K562 (cell line): Measurements from ENCODE around the gene EEPD1. TPM values are rescaled to one million over a fixed set of nuclear protein-coding genes. Genes with fewer than 3 reads are reported as not detected.

Experiments used
- ATAC-seq: fragments of 200-7000 bp; cut with Tn5 transposase; 3 replicates; pipeline ENCODE4 v1.9.1; 2020; ENCODE audit warnings: moderate library complexity
- BruUV-seq: library from RNA; stranded (reverse); fragments of 400-500 nt; replicated peaks from 2 replicates; lab custom pipeline; 2021; lab: Mats Ljungman, UMichigan
- CTCF ChIA-PET: fragments of 300-600 bp; formaldehyde crosslinking; extraction: SDS; loops from one replicate; lab custom pipeline; 2021; ENCODE audit warnings: low intra/inter-chr PET ratio; lab: Yijun Ruan, JAX
- POLR2A ChIA-PET: fragments of 300-600, 350-650 bp; sonication (Branson Sonifier 250); formaldehyde crosslinking; extraction: SDS; loops from one replicate; lab custom pipeline; 2021; ENCODE audit warnings: antibody characterized with exemption, inconsistent platforms; lab: Yijun Ruan, JAX
- DNase-seq, 4 experiments: peaks; one replicate each; pipeline versions ENCODE4 v3.0.0 to v3.0.0-alpha.2; 2011 to 2018; ENCODE audit warnings: low spot score in 3 of 4, mixed read lengths in 3 of 4; ENCODE audit errors: extremely low read depth in 1 of 4
- FAIRE-seq: peaks from 2 replicates; lab custom pipeline; 2011; peaks lifted over from hg19 to GRCh38; lab: Jason Lieb, UNC
- H2AFZ ChIP-seq: 2 replicates; pipeline ENCODE4 v1.6.0; 2011; ENCODE audit warnings: low read depth, low read length, control low read depth, inconsistent platforms
- H3K27ac ChIP-seq: fragments of 200-600 bp; 3 replicates; pipeline ENCODE4 v1.8.0; 2011; ENCODE audit warnings: low read depth, mild to moderate bottlenecking, control low read depth, inconsistent platforms, low read length, moderate library complexity, mixed read lengths; ENCODE audit errors: extremely low read depth
- H3K27me3 ChIP-seq, 2 experiments: fragments of 300-600 bp in 1 of 2; 2 replicates in 1 of 2; 3 replicates in 1 of 2; pipeline versions ENCODE4 v1.6.0 to v1.8.0; 2011; ENCODE audit warnings: inconsistent platforms in 2 of 2, low read length in 2 of 2, mild to moderate bottlenecking in 1 of 2, mixed read lengths in 1 of 2, moderate library complexity in 1 of 2; ENCODE audit not compliant: control insufficient read depth in 2 of 2, insufficient read depth in 2 of 2
- H3K36me3 ChIP-seq: fragments of 300-600 bp; 3 replicates; pipeline ENCODE4 v1.8.0; 2011; ENCODE audit warnings: mild to moderate bottlenecking, low read length, inconsistent platforms; ENCODE audit not compliant: control insufficient read depth, insufficient read depth
- H3K4me1 ChIP-seq, 2 experiments: fragments of 200-600 bp in 1 of 2; replicated peaks in 1 of 2; 2 replicates in 1 of 2; 3 replicates in 1 of 2; pipeline versions ENCODE4 v1.5.1 to v1.8.0; 2011; ENCODE audit warnings: inconsistent platforms in 2 of 2, low read length in 2 of 2, mild to moderate bottlenecking in 1 of 2, mixed read lengths in 1 of 2, moderate library complexity in 1 of 2; ENCODE audit not compliant: control insufficient read depth in 2 of 2, insufficient read depth in 2 of 2
- H3K4me2 ChIP-seq: 2 replicates; pipeline ENCODE4 v1.6.1; 2011; ENCODE audit warnings: low read length, control low read depth, inconsistent platforms, mixed read lengths; ENCODE audit not compliant: insufficient read depth
- H3K4me3 ChIP-seq: fragments of 200-600 bp; sonication (generic), shearing (Covaris generic); 2 replicates; pipeline ENCODE4 v1.5.1; 2016; ENCODE audit warnings: control low read depth, inconsistent platforms
- H3K79me2 ChIP-seq: fragments of 200-600 bp; 3 replicates; pipeline ENCODE4 v1.8.0; 2011; ENCODE audit warnings: low read length, inconsistent platforms; ENCODE audit not compliant: control insufficient read depth, insufficient read depth
- H3K9ac ChIP-seq, 2 experiments: 2 replicates each; pipeline versions ENCODE4 v1.6.0 to v1.6.1; 2011; ENCODE audit warnings: low read depth in 2 of 2, low read length in 2 of 2, control low read depth in 1 of 2, inconsistent platforms in 1 of 2, mild to moderate bottlenecking in 1 of 2, mixed read lengths in 1 of 2; ENCODE audit not compliant: insufficient read depth in 1 of 2
- H3K9me1 ChIP-seq: one replicate; pipeline ENCODE4 v1.6.0; 2011; ENCODE audit warnings: inconsistent platforms, mild to moderate bottlenecking, low read length, moderate library complexity; ENCODE audit not compliant: control insufficient read depth, insufficient read depth
- H3K9me3 ChIP-seq: replicated peaks from 2 replicates; pipeline ENCODE4 v1.5.1; 2011; ENCODE audit warnings: low read depth, low read length, inconsistent platforms; ENCODE audit not compliant: control insufficient read depth, insufficient read depth
- H4K20me1 ChIP-seq: replicated peaks from 2 replicates; pipeline ENCODE4 v1.6.1; 2011; ENCODE audit warnings: low read length, inconsistent platforms, mixed read lengths; ENCODE audit not compliant: control insufficient read depth, insufficient read depth
- ATF4 ChIP-seq: fragments of 450-650 bp; formaldehyde crosslinking; IDR thresholded peaks from 2 replicates; pipeline ENCODE4 v1.4.0; 2022; ENCODE audit warnings: mild to moderate bottlenecking, moderate library complexity
- BHLHE40 ChIP-seq: IDR thresholded peaks from 2 replicates; pipeline ENCODE4 v1.6.1; 2011; ENCODE audit warnings: low read length, improper control_type of control experiment
- CBFA2T3 ChIP-seq: fragments of 450-650 bp; IDR thresholded peaks from 2 replicates; pipeline ENCODE4 v1.6.1; 2017
- DACH1 ChIP-seq: fragments of 450-650 bp; IDR thresholded peaks from 2 replicates; pipeline ENCODE4 v1.6.1; 2018; ENCODE audit not compliant: partially characterized antibody
- FOS ChIP-seq: IDR thresholded peaks from 3 replicates; pipeline ENCODE4 v1.6.1; 2011; ENCODE audit not compliant: insufficient read length; ENCODE audit errors: extremely low read depth
- FOSL1 ChIP-seq: fragments of 200-800 bp; sonication (Bioruptor generic); conservative IDR thresholded peaks from 2 replicates; pipeline ENCODE4 v1.6.1; 2016; ENCODE audit warnings: missing genetic modification characterization, missing compliant biosample characterization
- IRF1 ChIP-seq: sonication (generic); formaldehyde crosslinking; IDR thresholded peaks from 2 replicates; pipeline ENCODE4 v1.8.0; 2022; ENCODE audit warnings: missing genetic modification reagents, mild to moderate bottlenecking, borderline replicate concordance
- KAT8 ChIP-seq: fragments of 450-650 bp; IDR thresholded peaks from 2 replicates; pipeline ENCODE4 v1.6.1; 2016; ENCODE audit warnings: low read depth, mild to moderate bottlenecking
- RBFOX2 ChIP-seq: fragments of 200-400 bp; formaldehyde crosslinking; IDR thresholded peaks from 2 replicates; pipeline ENCODE4 v1.6.1; 2017; ENCODE audit warnings: low read depth, mild to moderate bottlenecking, low read length, moderate library complexity
- RBM15 ChIP-seq: fragments of 200-400 bp; formaldehyde crosslinking; IDR thresholded peaks from 2 replicates; pipeline ENCODE4 v1.6.1; 2018; ENCODE audit warnings: mild to moderate bottlenecking, low read length, moderate library complexity; ENCODE audit not compliant: insufficient read depth
- SMAD3 ChIP-seq: fragments of 450-650 bp; formaldehyde crosslinking; conservative IDR thresholded peaks from 2 replicates; pipeline ENCODE4 v1.4.0; 2020; ENCODE audit warnings: mild to moderate bottlenecking
- SMARCE1 ChIP-seq: fragments of 450-650 bp; IDR thresholded peaks from 2 replicates; pipeline ENCODE4 v1.7.1; 2016; ENCODE audit warnings: mild to moderate bottlenecking
- TFE3 ChIP-seq: fragments of 450-650 bp; formaldehyde crosslinking; IDR thresholded peaks from 2 replicates; pipeline ENCODE4 v1.4.0; 2020; ENCODE audit warnings: mild to moderate bottlenecking, mixed read lengths
- ZEB2 ChIP-seq: fragments of 450-650 bp; IDR thresholded peaks from 2 replicates; pipeline ENCODE4 v1.6.1; 2016
- ZKSCAN8 ChIP-seq: fragments of 200-800 bp; sonication (Bioruptor generic); IDR thresholded peaks from 2 replicates; pipeline ENCODE4 v1.6.1; 2016; ENCODE audit warnings: missing genetic modification characterization, missing compliant biosample characterization
- ZNF165 ChIP-seq: fragments of 250-450 bp; sonication (Bioruptor Pico); IDR thresholded peaks from 2 replicates; pipeline ENCODE4 v1.4.0; 2020; ENCODE audit warnings: borderline replicate concordance
- ZNF239 ChIP-seq: fragments of 250-450 bp; sonication (Bioruptor Pico); IDR thresholded peaks from 2 replicates; pipeline ENCODE4 v1.4.0; 2020; ENCODE audit warnings: mild to moderate bottlenecking
- WGBS: fragments of 100-300 bp; shearing (Covaris generic); methylation state at CpG from one replicate; pipeline ENCODE4 v1.1.6; 2016; ENCODE audit warnings: low coverage, mixed read lengths; ENCODE audit not compliant: insufficient coverage; ENCODE audit errors: missing lambda C conversion rate; 5-methylcytosine and 5-hydroxymethylcytosine counted together
- in situ Hi-C: fragments of 300-500 bp; cut with MboI; formaldehyde crosslinking; loops from 4 replicates; pipeline ENCODE4 v1.15.0; 2018; ENCODE audit warnings: inconsistent platforms, mixed read lengths
- intact Hi-C: fragments of 100-400 bp; cut with micrococcal nuclease; formaldehyde crosslinking; loops from 2 replicates; pipeline ENCODE4 v1.14.2; 2022
- polyA plus RNA-seq, 8 experiments: library from polyadenylated mRNA; depleted of rRNA in 4 of 8; stranded (reverse) in 5 of 8; unstranded in 3 of 8; fragments of >200 nt; fragmentation: Nextera tagmentation in 2 of 8; fragmentation: Illumina TruSeq in 1 of 8; extraction: Ambion mirVana in 2 of 8; extraction: Trizol in 1 of 8; gene quantifications; 2 replicates each; pipeline versions ENCODE4 v1.2.1 to v1.2.3, GENCODE V29; 2011 to 2014; ENCODE audit warnings: inconsistent platforms in 1 of 8, missing spikeins in 1 of 8
- total RNA-seq, 7 experiments: library from RNA; depleted of rRNA in 6 of 7; stranded (reverse); fragments of >200 nt in 6 of 7; fragmentation: Illumina TruSeq in 2 of 7; extraction: Trizol in 2 of 7; gene quantifications; 2 replicates each; pipeline versions ENCODE4 v1.2.1 to v1.2.3, GENCODE V29; 2011 to 2021; ENCODE audit warnings: low replicate concordance in 1 of 7
- TF ChIP-seq, protein P1 (sequence below), 2 experiments: fragments of 450-650 bp in 1 of 2; sonication (generic) in 1 of 2; formaldehyde crosslinking in 1 of 2; IDR thresholded peaks in 1 of 2; conservative IDR thresholded peaks in 1 of 2; 2 replicates each; pipeline versions ENCODE4 v1.6.1 to v1.8.1; 2016 to 2023; ENCODE audit warnings: mild to moderate bottlenecking in 2 of 2, moderate library complexity in 2 of 2, inconsistent platforms in 1 of 2, missing genetic modification reagents in 1 of 2

EEPD1 gene
- total and polyA plus RNA-seq, 9 of the 15 experiments (the other 6 are each of a cell fraction or from before 2014, with no cell fraction given), result 0.01 to 1.5 (median 0.74) TPM; not detected in 1

DNA sequence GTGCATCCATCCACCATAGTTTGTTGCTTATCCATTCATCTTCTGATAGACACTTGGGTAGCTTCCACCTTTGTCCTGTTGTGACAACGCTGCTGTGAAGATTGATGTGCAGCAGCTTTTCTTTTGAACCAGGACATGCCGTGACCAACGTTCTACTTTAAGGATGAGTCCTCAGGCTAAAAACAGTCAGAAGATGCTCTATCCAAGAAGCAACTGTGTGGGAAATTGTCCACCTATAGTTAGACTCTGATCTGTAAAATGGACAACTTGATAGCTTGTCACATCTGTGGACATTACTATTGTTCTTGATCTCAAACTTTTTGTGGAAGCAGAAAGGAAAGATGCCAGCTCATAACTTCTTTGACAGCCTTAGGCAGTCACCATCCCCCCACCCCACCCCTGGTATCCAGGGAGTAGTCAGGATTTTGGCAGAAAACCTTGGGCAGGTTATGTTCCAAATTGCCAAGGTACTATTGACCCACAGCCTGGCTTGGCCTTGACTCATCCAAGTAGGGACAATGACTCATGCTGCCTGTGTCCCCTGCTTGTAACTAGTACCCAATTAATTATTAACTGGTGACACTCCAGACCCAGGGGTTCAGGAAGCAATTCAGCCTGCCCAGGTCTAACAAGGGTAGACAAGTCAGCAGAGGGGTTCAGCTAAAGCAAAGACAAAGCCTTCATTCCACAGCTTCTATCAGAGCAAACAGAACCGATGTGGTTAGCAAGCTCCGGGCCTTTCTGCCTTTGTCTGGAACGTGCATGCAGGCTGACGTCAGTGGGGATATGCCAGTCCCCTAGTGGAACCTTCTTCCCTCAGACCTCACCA, 137.0 kb downstream of the EEPD1 start:
- Histone ChIP-seq H3K27me3 (peaks cover 21 to 57% of the 10 kb centered on the region in 2 experiments), H3K36me3 (no peaks in the 10 kb centered on the region), H3K9ac (no peak overlapping the region), H3K9me3 (no peaks in the 10 kb centered on the region), H3K4me3 (no peak overlapping the region), H3K27ac (no peak overlapping the region), H3K4me2 (no peak overlapping the region), H3K9me1 (peaks cover 4% of the 10 kb centered on the region), H3K79me2 (no peaks in the 10 kb centered on the region), H3K4me1 (no peaks in the 10 kb centered on the region), H2AFZ (no peak overlapping the region), H4K20me1 (peaks cover 18% of the 10 kb centered on the region)
- no peak for FAIRE-seq
- WGBS, result 3% methylated on average over 7 of the region's 7 CpGs
- intact Hi-C loops, result loop anchor here (2.0 to 5.0 kb wide), 3 partner anchors 183 to 373 kb away; no protein-coding TSS in a partner anchor
- no peak for DNase-seq
- ChIA-PET CTCF (interaction anchor here (2.4 to 3.8 kb wide), 3 partner anchors 157 to 305 kb away, joined by 11 to 58 read pairs (median 22); no protein-coding TSS in a partner anchor), POLR2A (interaction anchor here (0.6 to 1.1 kb wide), 2 partner anchors 9 to 86 kb away, joined by 3 read pairs; no protein-coding TSS in a partner anchor)
- ATAC-seq, result no peak
- in situ Hi-C loops, result loop anchor here (5.0 to 10.0 kb wide), 2 partner anchors 303 to 385 kb away; no protein-coding TSS in a partner anchor
- BruUV-seq, result no TSS peak
- TF ChIP-seq FOSL1 (tag) (peak; percentile 65), RBFOX2 (no peak), ZKSCAN8 (CRISPR knock-in tag) (no peak), ZNF239 (CRISPR knock-in tag) (no peak), ATF4 (no peak), KAT8 (no peak), SMARCE1 (no peak), IRF1 (CRISPR knock-in tag) (no peak), DACH1 (no peak), ZNF165 (no peak), FOS (no peak), CBFA2T3 (no peak), SMAD3 (no peak), ZEB2 (no peak), BHLHE40 (0 out of 2 replicates have a peak, but pooled peaks have one; percentile 6), RBM15 (no peak), TFE3 (CRISPR knock-in tag) (no peak)
- TF ChIP-seq, protein P1, sequence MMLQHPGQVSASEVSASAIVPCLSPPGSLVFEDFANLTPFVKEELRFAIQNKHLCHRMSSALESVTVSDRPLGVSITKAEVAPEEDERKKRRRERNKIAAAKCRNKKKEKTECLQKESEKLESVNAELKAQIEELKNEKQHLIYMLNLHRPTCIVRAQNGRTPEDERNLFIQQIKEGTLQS (IDR thresholded peaks at IDR 0.05), result peak; percentile 33; the same call in 1 of the 2 replicates
- TF ChIP-seq, protein P1 (CRISPR knock-in tag; conservative IDR thresholded peaks at IDR 0.05), result no peak
